HEK293 (cell line): ENCODE measurements around the gene GSTM1.

Source experiments
- ZNF513 ChIP-seq: fragments of 450-650 bp; IDR thresholded peaks from 2 replicates; pipeline ENCODE4 v1.5.1; 2018; ENCODE audit warnings: missing biosample characterization, missing genetic modification characterization
- ZNF692 ChIP-seq: fragments of 450-650 bp; formaldehyde crosslinking; IDR thresholded peaks from 2 replicates; pipeline ENCODE4 v1.5.1; 2016; ENCODE audit warnings: missing biosample characterization, missing genetic modification characterization

GSTM1 gene

DNA sequence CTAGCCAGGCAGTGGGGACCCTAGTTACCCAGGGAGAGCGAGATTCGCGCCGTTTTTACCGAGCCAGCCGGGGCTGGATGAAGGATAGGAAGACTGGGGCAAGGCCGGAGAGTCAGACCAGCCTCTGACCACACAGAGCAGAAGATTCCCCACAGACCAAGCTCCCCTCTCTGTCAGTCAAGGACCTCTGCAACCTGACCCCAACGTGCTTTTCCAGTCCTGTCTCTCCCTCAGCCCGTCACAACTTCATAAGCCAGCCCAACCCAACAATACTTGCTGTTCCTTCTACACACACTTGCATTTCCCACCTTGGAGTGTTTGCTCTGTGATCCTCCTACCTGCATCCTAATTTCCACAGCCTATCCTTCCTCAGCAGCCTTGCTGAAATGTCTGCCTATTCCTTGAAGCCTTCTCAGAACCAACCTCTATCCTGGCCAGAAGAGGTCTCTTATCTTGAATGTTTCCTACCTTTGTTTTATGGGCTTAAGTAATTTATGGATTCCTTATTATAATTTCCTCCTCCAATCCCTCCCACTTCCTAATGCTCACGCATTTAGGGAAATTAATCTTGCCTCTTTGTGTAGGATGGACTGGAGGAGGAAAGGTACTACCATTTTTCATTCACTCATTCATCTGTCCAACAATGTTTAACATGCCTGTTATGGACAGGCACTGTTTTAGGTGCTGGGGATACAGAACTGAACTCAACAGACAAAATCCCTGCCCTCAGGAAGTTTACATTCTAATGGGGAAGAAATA is 53.2 kb downstream of the GSTM1 start, which contains the start of gene GSTM3 (continued):
- TF ChIP-seq ZNF692 (tag by site-specific recombination) (no peak), ZNF513 (tag by site-specific recombination) (no peak)
